HepG2 (cell line): ENCODE data around the gene BTBD6. TPM values are rescaled to one million over a fixed set of nuclear protein-coding genes. Genes with fewer than 3 reads are reported as not detected.

ENCODE experiments used
- CBX5 ChIP-seq: sonication (generic); formaldehyde crosslinking; IDR thresholded peaks from 2 replicates; pipeline ENCODE4 v1.4.0; 2020; ENCODE audit warnings: missing genetic modification reagents, borderline replicate concordance
- MATR3 ChIP-seq: sonication (generic); formaldehyde crosslinking; IDR thresholded peaks from 2 replicates; pipeline ENCODE4 v1.4.0; 2020; ENCODE audit warnings: missing genetic modification reagents
- MTA1 ChIP-seq: sonication (generic); formaldehyde crosslinking; IDR thresholded peaks from 2 replicates; pipeline ENCODE4 v1.4.0; 2020; ENCODE audit warnings: missing genetic modification reagents, mild to moderate bottlenecking, borderline replicate concordance
- PHB2 ChIP-seq: fragments of 450-650 bp; IDR thresholded peaks from 2 replicates; pipeline ENCODE4 v1.6.1; 2018; ENCODE audit not compliant: partially characterized antibody
- SNAPC5 ChIP-seq: sonication (generic); formaldehyde crosslinking; IDR thresholded peaks from 2 replicates; pipeline ENCODE4 v1.8.1; 2023; ENCODE audit warnings: mild to moderate bottlenecking, missing genetic modification reagents, borderline replicate concordance
- SUZ12 ChIP-seq: fragments of 150-350 bp; IDR thresholded peaks from 2 replicates; pipeline ENCODE4 v1.6.1; 2014; ENCODE audit warnings: low read depth, low read length
- WIZ ChIP-seq: sonication (generic); formaldehyde crosslinking; IDR thresholded peaks from 2 replicates; pipeline ENCODE4 v1.5.1; 2020; ENCODE audit warnings: mild to moderate bottlenecking, missing genetic modification reagents
- ZNF407 ChIP-seq: sonication (generic); formaldehyde crosslinking; IDR thresholded peaks from one replicate; pipeline ENCODE4 v1.5.1; 2020; ENCODE audit warnings: mild to moderate bottlenecking, missing genetic modification reagents; ENCODE audit errors: not compliant biosample characterization
- ZNF468 ChIP-seq: sonication (generic); formaldehyde crosslinking; IDR thresholded peaks from 2 replicates; pipeline ENCODE4 v1.8.0; 2022; ENCODE audit warnings: mild to moderate bottlenecking, moderate library complexity, missing genetic modification reagents
- ZNF891 ChIP-seq: sonication (generic); formaldehyde crosslinking; IDR thresholded peaks from 2 replicates; pipeline ENCODE4 v1.5.0; 2020; ENCODE audit warnings: mild to moderate bottlenecking, missing genetic modification reagents
- polyA plus RNA-seq, 8 experiments: library from polyadenylated mRNA; depleted of rRNA in 3 of 8; stranded (reverse) in 7 of 8; unstranded in 1 of 8; fragments of >200 nt; fragmentation: Illumina TruSeq in 4 of 8; extraction: Trizol in 4 of 8; gene quantifications; 2 replicates each; pipeline versions ENCODE4 v1.2.1 to v1.2.3, GENCODE V29; 2011 to 2016; ENCODE audit warnings: low read depth in 4 of 8, missing spikeins in 1 of 8, mixed read lengths in 1 of 8; ENCODE audit not compliant: insufficient read depth in 1 of 8
- total RNA-seq, 5 experiments: library from RNA; depleted of rRNA; stranded (reverse); fragments of >200 nt; fragmentation: Illumina TruSeq; extraction: Trizol; gene quantifications; 2 replicates each; pipeline ENCODE4 v1.2.3, GENCODE V29; 2016; ENCODE audit warnings: low read depth in 1 of 5
- TF ChIP-seq, protein P1 (sequence below): sonication (generic); formaldehyde crosslinking; IDR thresholded peaks from 2 replicates; pipeline ENCODE4 v1.9.0; 2021; ENCODE audit warnings: mild to moderate bottlenecking, missing genetic modification reagents
- TF ChIP-seq, protein P2 (sequence below): sonication (generic); formaldehyde crosslinking; IDR thresholded peaks from 2 replicates; pipeline ENCODE4 v1.8.1; 2023; ENCODE audit warnings: mild to moderate bottlenecking, moderate library complexity, missing genetic modification reagents

BTBD6 gene
- total and polyA plus RNA-seq, 2 of the 13 experiments (the other 11 are each of a cell fraction or from before 2014, with no cell fraction given), result not detected

- no peak for TF ChIP-seq ZNF407 (CRISPR knock-in tag)
- TF ChIP-seq ZNF468 (CRISPR knock-in tag), result no peak
- TF ChIP-seq SUZ12, result no peak
- TF ChIP-seq MATR3, result no peak
- TF ChIP-seq CBX5, result no peak
- TF ChIP-seq SNAPC5, result no peak
- peak; percentile 41; the same call in 1 of the 2 replicates for TF ChIP-seq ZNF891 (CRISPR knock-in tag)
- TF ChIP-seq, protein P1, sequence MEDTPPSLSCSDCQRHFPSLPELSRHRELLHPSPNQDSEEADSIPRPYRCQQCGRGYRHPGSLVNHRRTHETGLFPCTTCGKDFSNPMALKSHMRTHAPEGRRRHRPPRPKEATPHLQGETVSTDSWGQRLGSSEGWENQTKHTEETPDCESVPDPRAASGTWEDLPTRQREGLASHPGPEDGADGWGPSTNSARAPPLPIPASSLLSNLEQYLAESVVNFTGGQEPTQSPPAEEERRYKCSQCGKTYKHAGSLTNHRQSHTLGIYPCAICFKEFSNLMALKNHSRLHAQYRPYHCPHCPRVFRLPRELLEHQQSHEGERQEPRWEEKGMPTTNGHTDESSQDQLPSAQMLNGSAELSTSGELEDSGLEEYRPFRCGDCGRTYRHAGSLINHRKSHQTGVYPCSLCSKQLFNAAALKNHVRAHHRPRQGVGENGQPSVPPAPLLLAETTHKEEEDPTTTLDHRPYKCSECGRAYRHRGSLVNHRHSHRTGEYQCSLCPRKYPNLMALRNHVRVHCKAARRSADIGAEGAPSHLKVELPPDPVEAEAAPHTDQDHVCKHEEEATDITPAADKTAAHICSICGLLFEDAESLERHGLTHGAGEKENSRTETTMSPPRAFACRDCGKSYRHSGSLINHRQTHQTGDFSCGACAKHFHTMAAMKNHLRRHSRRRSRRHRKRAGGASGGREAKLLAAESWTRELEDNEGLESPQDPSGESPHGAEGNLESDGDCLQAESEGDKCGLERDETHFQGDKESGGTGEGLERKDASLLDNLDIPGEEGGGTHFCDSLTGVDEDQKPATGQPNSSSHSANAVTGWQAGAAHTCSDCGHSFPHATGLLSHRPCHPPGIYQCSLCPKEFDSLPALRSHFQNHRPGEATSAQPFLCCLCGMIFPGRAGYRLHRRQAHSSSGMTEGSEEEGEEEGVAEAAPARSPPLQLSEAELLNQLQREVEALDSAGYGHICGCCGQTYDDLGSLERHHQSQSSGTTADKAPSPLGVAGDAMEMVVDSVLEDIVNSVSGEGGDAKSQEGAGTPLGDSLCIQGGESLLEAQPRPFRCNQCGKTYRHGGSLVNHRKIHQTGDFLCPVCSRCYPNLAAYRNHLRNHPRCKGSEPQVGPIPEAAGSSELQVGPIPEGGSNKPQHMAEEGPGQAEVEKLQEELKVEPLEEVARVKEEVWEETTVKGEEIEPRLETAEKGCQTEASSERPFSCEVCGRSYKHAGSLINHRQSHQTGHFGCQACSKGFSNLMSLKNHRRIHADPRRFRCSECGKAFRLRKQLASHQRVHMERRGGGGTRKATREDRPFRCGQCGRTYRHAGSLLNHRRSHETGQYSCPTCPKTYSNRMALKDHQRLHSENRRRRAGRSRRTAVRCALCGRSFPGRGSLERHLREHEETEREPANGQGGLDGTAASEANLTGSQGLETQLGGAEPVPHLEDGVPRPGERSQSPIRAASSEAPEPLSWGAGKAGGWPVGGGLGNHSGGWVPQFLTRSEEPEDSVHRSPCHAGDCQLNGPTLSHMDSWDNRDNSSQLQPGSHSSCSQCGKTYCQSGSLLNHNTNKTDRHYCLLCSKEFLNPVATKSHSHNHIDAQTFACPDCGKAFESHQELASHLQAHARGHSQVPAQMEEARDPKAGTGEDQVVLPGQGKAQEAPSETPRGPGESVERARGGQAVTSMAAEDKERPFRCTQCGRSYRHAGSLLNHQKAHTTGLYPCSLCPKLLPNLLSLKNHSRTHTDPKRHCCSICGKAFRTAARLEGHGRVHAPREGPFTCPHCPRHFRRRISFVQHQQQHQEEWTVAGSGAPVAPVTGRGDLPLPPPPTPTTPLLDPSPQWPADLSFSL, result no peak
- peak; percentile 40; the same call in 1 of the 2 replicates for TF ChIP-seq MTA1 (CRISPR knock-in tag)
- TF ChIP-seq, protein P2, sequence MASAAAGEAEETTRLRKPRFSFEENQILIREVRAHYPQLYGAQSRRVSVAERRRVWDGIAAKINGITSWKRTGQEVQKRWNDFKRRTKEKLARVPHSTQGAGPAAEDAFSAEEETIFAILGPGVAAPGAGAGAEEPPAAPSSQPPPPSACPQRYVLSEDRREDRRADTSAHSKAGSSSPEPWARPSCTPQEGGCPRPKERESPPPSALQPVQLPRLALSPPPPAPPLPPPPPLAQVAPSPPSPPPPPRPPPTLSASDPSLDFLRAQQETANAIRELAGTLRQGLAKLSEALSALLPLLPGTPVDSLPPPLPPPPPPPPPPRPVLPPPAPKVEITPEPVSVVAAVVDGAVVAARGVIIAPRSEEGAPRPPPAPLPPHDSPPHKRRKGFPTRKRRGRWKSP (CRISPR knock-in tag), result peak; percentile 50; the same call in 1 of the 2 replicates
- TF ChIP-seq PHB2, result no peak
- no peak for TF ChIP-seq WIZ
Observed at GRCh38 chr14:105299654-105300541, 51.6 kb downstream of the BTBD6 start (continued).
